ENCODE data around the gene PTBP1. TPM values are rescaled to one million over a fixed set of nuclear protein-coding genes. Genes with fewer than 3 reads are reported as not detected.

PTBP1 gene
- total and polyA plus RNA-seq, 2 of the 13 experiments (the other 11 are each of a cell fraction or from before 2014, with no cell fraction given): 195 to 288 TPM

DNA sequence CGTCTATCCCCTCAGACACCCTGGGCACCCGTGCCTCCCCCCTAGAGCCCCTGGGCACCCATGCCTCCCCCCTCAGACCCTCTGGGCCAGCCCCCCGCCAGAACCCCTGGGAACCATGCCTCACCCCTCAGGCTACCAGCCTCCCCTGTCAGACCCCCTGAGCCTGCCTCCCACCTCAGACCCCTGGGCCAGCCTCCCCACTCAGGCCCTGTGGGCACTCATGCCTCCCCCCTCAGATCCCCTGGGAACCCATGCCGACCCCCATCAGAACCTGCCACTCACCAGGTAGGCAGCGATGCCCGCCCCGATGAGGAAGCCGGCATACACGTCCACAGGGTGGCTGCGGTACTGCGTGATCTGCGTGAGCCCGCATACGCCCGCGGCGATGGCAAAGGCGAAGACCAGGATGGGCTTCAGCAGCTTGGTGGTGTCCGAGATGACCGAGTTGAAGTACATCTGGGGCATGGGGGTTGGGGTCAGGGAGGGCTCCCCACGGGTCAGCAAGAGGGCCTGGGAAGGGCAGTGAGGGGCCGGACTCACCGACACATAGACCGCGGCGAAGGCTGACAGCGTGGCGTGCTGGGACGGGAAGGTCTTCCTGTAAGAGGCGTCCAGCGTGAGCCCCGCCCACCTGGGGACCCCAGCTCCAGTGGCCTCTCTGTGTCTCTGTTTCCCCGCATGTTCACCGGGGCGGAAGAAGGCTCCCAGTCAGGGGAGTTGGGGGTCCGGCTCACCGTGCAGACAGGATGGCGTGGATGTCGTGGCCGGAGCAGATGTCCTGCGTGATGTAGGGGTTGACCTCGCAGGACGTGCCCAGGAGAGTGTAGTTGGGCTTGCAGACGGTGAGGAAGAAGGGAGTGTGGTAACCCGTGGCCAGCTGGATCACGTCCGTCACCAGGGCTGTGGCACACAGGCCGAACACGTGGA lies 17.2 kb downstream of the PTBP1 start:
- CTCF ChIA-PET (ENCODE audit: low intra/inter-chr PET ratio, low total read pairs): no interaction called here
- Histone ChIP-seq H2AFZ (ENCODE audit: low read length) (no peak overlapping the region), H3K4me3 (replicated peaks in 1 of 3; ENCODE audit: insufficient read depth in 1 of 3, low read depth in 2 of 3, low read length in 3 of 3) (no peak overlapping the region), H4K20me1 (ENCODE audit: insufficient read depth, low read length) (peaks cover 24% of the 10 kb centered on the region), H3K27ac (ENCODE audit: extremely low read length, insufficient read depth, low read length) (no peak overlapping the region), H3K4me2 (ENCODE audit: low read depth, low read length) (no peak overlapping the region), H3K36me3 (replicated peaks in 1 of 2; ENCODE audit: control insufficient read depth in 1 of 2, insufficient read depth in 2 of 2, low read length in 2 of 2) (peaks cover 13 to 26% of the 10 kb centered on the region in 2 experiments; a peak in 4 of 5 replicates), H3K27me3 (ENCODE audit: control insufficient read depth in 1 of 2, insufficient read depth in 2 of 2, low read length in 2 of 2) (no peaks in the 10 kb centered on the region), H3K4me1 (ENCODE audit: insufficient read depth, low read length) (no peaks in the 10 kb centered on the region), H3K9ac (ENCODE audit: insufficient read depth, low read depth, low read length) (no peak overlapping the region), H3K79me2 (ENCODE audit: insufficient read depth, low read length) (no peaks in the 10 kb centered on the region), H3K9me3 (ENCODE audit: low read length) (no peaks in the 10 kb centered on the region)
- intact Hi-C loops (cut with micrococcal nuclease; ENCODE audit: unreplicated experiment) (no loop called here), in situ Hi-C loops (cut with HindIII; ENCODE audit: extremely low pct_ligation_motif_present, low pct_unique_long_range_greater_than_20kb) (no loop called here)
- FAIRE-seq: no peak
- 97% methylated on average over 33 of the region's 49 CpGs for WGBS (ENCODE audit: low lambda C conversion rate)
- POLR2A ChIA-PET: interaction anchor here (1.1 kb wide), 1 partner anchor 18 kb away, joined by 3 read pairs; no protein-coding TSS in a partner anchor
- ATAC-seq: peak; percentile 6
- no peak for DNase-seq (ENCODE audit: low spot score)
- BruUV-seq (replicated peaks): no TSS peak
- TF ChIP-seq DMAP1 (CRISPR knock-in tag; IDR thresholded peaks at IDR 0.05) (no peak), ZSCAN31 (CRISPR knock-in tag; IDR thresholded peaks at IDR 0.05; ENCODE audit: low read depth) (no peak), CHD2 (IDR thresholded peaks at IDR 0.05; ENCODE audit: low read depth, low read length) (0 out of 2 replicates have a peak, but pooled peaks have one; percentile 18), HNRNPL (IDR thresholded peaks at IDR 0.05; ENCODE audit: low read depth, low read length) (0 out of 2 replicates have a peak, but pooled peaks have one; percentile 48), ZNF598 (CRISPR knock-in tag; IDR thresholded peaks at IDR 0.05; ENCODE audit: borderline replicate concordance) (no peak), ZBTB1 (CRISPR knock-in tag; IDR thresholded peaks at IDR 0.05; ENCODE audit: borderline replicate concordance) (no peak), RBM22 (optimal IDR thresholded peaks at IDR 0.05; ENCODE audit: low read length) (peak; percentile 38), PHB2 (IDR thresholded peaks at IDR 0.05; ENCODE audit: partially characterized antibody) (no peak), SIX1 (CRISPR knock-in tag; IDR thresholded peaks at IDR 0.05; ENCODE audit: borderline replicate concordance) (no peak), MIXL1 (CRISPR knock-in tag; IDR thresholded peaks at IDR 0.05) (no peak), SOX5 (CRISPR knock-in tag; IDR thresholded peaks at IDR 0.05; ENCODE audit: borderline replicate concordance) (no peak), ZNF33A (CRISPR knock-in tag; IDR thresholded peaks at IDR 0.05; ENCODE audit: borderline replicate concordance) (no peak), FOXA3 (CRISPR knock-in tag; IDR thresholded peaks at IDR 0.05) (no peak), TSC22D2 (CRISPR knock-in tag; IDR thresholded peaks at IDR 0.05; ENCODE audit: borderline replicate concordance) (no peak), ZNF143 (CRISPR knock-in tag; IDR thresholded peaks at IDR 0.05) (no peak), MXD4 (CRISPR knock-in tag; IDR thresholded peaks at IDR 0.05) (no peak), RAD21 (CRISPR knock-in tag; IDR thresholded peaks at IDR 0.05) (no peak; the same call in 1 of the 2 replicates), MYC (CRISPR knock-in tag; IDR thresholded peaks at IDR 0.05; ENCODE audit: borderline replicate concordance) (no peak), NFRKB (IDR thresholded peaks at IDR 0.05) (no peak), NFKB2 (CRISPR knock-in tag; IDR thresholded peaks at IDR 0.05; ENCODE audit: borderline replicate concordance) (no peak), GPN1 (CRISPR knock-in tag; IDR thresholded peaks at IDR 0.05; ENCODE audit: borderline replicate concordance) (no peak), ZNF768 (CRISPR knock-in tag; IDR thresholded peaks at IDR 0.05) (0 out of 2 replicates have a peak, but pooled peaks have one; percentile 9), GFI1 (CRISPR knock-in tag; IDR thresholded peaks at IDR 0.05; ENCODE audit: borderline replicate concordance) (no peak), NBN (conservative IDR thresholded peaks at IDR 0.05) (no peak), TCF12 (IDR thresholded peaks at IDR 0.05) (no peak), TCF12 (CRISPR knock-in tag; IDR thresholded peaks at IDR 0.05) (no peak)
- TF ChIP-seq, protein P1, sequence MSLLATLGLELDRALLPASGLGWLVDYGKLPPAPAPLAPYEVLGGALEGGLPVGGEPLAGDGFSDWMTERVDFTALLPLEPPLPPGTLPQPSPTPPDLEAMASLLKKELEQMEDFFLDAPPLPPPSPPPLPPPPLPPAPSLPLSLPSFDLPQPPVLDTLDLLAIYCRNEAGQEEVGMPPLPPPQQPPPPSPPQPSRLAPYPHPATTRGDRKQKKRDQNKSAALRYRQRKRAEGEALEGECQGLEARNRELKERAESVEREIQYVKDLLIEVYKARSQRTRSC (CRISPR knock-in tag; IDR thresholded peaks at IDR 0.05; ENCODE audit: low read depth): no peak
- TF ChIP-seq, protein P2, sequence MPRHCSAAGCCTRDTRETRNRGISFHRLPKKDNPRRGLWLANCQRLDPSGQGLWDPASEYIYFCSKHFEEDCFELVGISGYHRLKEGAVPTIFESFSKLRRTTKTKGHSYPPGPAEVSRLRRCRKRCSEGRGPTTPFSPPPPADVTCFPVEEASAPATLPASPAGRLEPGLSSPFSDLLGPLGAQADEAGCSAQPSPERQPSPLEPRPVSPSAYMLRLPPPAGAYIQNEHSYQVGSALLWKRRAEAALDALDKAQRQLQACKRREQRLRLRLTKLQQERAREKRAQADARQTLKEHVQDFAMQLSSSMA (CRISPR knock-in tag; IDR thresholded peaks at IDR 0.05): no peak
